Neural progenitor cell (in vitro differentiated cells): ENCODE data around the gene PLEKHA6. TPM values are rescaled to one million over a fixed set of nuclear protein-coding genes. Genes with fewer than 3 reads are reported as not detected.

ENCODE experiments used
- DNase-seq: peaks from one replicate; pipeline ENCODE4 v3.0.0-alpha.2; 2016; ENCODE audit warnings: low spot score
- H2AFZ ChIP-seq: fragments of 200-600 bp; sonication (generic); replicated peaks from 2 replicates; pipeline ENCODE4 v1.6.1; 2016; ENCODE audit warnings: antibody characterized with exemption
- H3F3A ChIP-seq: fragments of 200-600 bp; sonication (generic); 2 replicates; pipeline ENCODE4 v1.6.1; 2016; ENCODE audit warnings: antibody characterized with exemption, low read depth
- H3K27ac ChIP-seq: fragments of 200-600 bp; sonication (generic); 2 replicates; pipeline ENCODE4 v1.5.1; 2016; ENCODE audit warnings: mild to moderate bottlenecking
- H3K27me3 ChIP-seq: fragments of 200-600 bp; sonication (generic); 2 replicates; pipeline ENCODE4 v1.6.1; 2016; ENCODE audit warnings: mild to moderate bottlenecking, moderate library complexity
- H3K36me3 ChIP-seq: fragments of 200-600 bp; sonication (generic); 2 replicates; pipeline ENCODE4 v1.5.1; 2016
- H3K4me1 ChIP-seq: fragments of 200-600 bp; sonication (generic); 2 replicates; pipeline ENCODE4 v1.6.1; 2016; ENCODE audit warnings: mixed run types
- H3K4me2 ChIP-seq: fragments of 200-600 bp; sonication (generic); 2 replicates; pipeline ENCODE4 v1.6.1; 2016
- H3K4me3 ChIP-seq: fragments of 200-600 bp; sonication (generic); 2 replicates; pipeline ENCODE4 v1.5.1; 2016
- H3K79me2 ChIP-seq: fragments of 200-600 bp; sonication (generic); 2 replicates; pipeline ENCODE4 v1.6.1; 2016; ENCODE audit warnings: low read depth
- H3K9ac ChIP-seq: fragments of 200-600 bp; sonication (generic); 2 replicates; pipeline ENCODE4 v1.6.1; 2016
- H3K9me3 ChIP-seq: fragments of 200-600 bp; sonication (generic); 2 replicates; pipeline ENCODE4 v1.5.1; 2016; ENCODE audit warnings: low read depth
- H4K20me1 ChIP-seq: fragments of 200-600 bp; sonication (generic); 2 replicates; pipeline ENCODE4 v1.6.1; 2016; ENCODE audit warnings: low read depth
- H3K27ac Mint-ChIP-seq: 3 replicates; pipeline ENCODE4 v1.8.0; 2021; ENCODE audit warnings: mixed read lengths
- H3K27me3 Mint-ChIP-seq: 2 replicates; pipeline ENCODE4 v1.8.0; 2022; ENCODE audit warnings: low read depth, mild to moderate bottlenecking, inconsistent platforms, moderate library complexity, mixed read lengths; ENCODE audit not compliant: insufficient read depth
- H3K36me3 Mint-ChIP-seq: 3 replicates; pipeline ENCODE4 v1.8.0; 2021; ENCODE audit warnings: mixed read lengths
- H3K4me1 Mint-ChIP-seq: 3 replicates; pipeline ENCODE4 v1.8.0; 2021; ENCODE audit warnings: mixed read lengths
- H3K4me3 Mint-ChIP-seq: 3 replicates; pipeline ENCODE4 v1.8.0; 2021; ENCODE audit warnings: mild to moderate bottlenecking, moderate library complexity, mixed read lengths
- H3K9me3 Mint-ChIP-seq: 3 replicates; pipeline ENCODE4 v1.8.0; 2020; ENCODE audit warnings: mixed read lengths
- CTCF ChIP-seq: fragments of 200-600 bp; sonication (generic); IDR thresholded peaks from 2 replicates; pipeline ENCODE4 v1.5.1; 2017; ENCODE audit warnings: antibody characterized with exemption, mild to moderate bottlenecking
- EZH2 ChIP-seq: fragments of 200-600 bp; sonication (generic); IDR thresholded peaks from 2 replicates; pipeline ENCODE4 v1.6.1; 2017; ENCODE audit warnings: antibody characterized with exemption, mild to moderate bottlenecking, moderate library complexity
- EZH2phosphoT487 ChIP-seq: fragments of 200-600 bp; sonication (generic); IDR thresholded peaks from 2 replicates; pipeline ENCODE4 v1.6.1; 2017; ENCODE audit warnings: antibody characterized with exemption
- total RNA-seq: library from RNA; depleted of rRNA; stranded (reverse); fragments of >200 nt; gene quantifications from 2 replicates; pipeline ENCODE4 v1.2.3, GENCODE V29; 2015; ENCODE audit warnings: low replicate concordance

Gene PLEKHA6
- total RNA-seq, 1 donor from 2014 or later, result 0.58 TPM

- no peak overlapping the region for H3K27ac Mint-ChIP-seq
Measured at GRCh38 chr1:204207136-204207616, 152.6 kb downstream of the PLEKHA6 start.

GRCh38 chr1:204206121-204206520 lies 153.6 kb downstream of the PLEKHA6 start:
- Histone ChIP-seq H3K4me3 (no peak overlapping the region), H3F3A (no peaks in the 10 kb centered on the region), H4K20me1 (peaks cover 4% of the 10 kb centered on the region), H3K79me2 (no peaks in the 10 kb centered on the region), H3K27me3 (peaks cover 8% of the 10 kb centered on the region), H3K9me3 (no peaks in the 10 kb centered on the region), H3K9ac (no peak overlapping the region), H3K27ac (no peak overlapping the region), H3K4me2 (no peak overlapping the region), H2AFZ (no peak overlapping the region), H3K36me3 (no peaks in the 10 kb centered on the region), H3K4me1 (no peaks in the 10 kb centered on the region)
- DNase-seq, result no peak
- no peaks in the 10 kb centered on the region for H3K9me3 Mint-ChIP-seq
- H3K27ac Mint-ChIP-seq, result no peak overlapping the region
- peaks cover 13% of the 10 kb centered on the region for H3K27me3 Mint-ChIP-seq
- H3K4me1 Mint-ChIP-seq, result no peaks in the 10 kb centered on the region
- no peak for TF ChIP-seq CTCF
- no peak for TF ChIP-seq EZH2phosphoT487
- TF ChIP-seq EZH2, result no peak
- no peaks in the 10 kb centered on the region for H3K36me3 Mint-ChIP-seq
- no peak overlapping the region for H3K4me3 Mint-ChIP-seq

More at GRCh38 chr1:204207136-204207616, 152.6 kb downstream of the PLEKHA6 start:
- no peak overlapping the region for H3K27ac ChIP-seq
- Mint-ChIP-seq H3K27me3 (peaks cover 11% of the 10 kb centered on the region), H3K9me3 (no peaks in the 10 kb centered on the region), H3K4me1 (no peaks in the 10 kb centered on the region), H3K4me3 (no peak overlapping the region), H3K36me3 (no peaks in the 10 kb centered on the region)
- no peak overlapping the region for H3K9ac ChIP-seq
- DNase-seq, result peak; percentile 83
- H2AFZ ChIP-seq, result peak overlapping the region; percentile 29
- H3K4me1 ChIP-seq, result no peaks in the 10 kb centered on the region
- no peaks in the 10 kb centered on the region for H3F3A ChIP-seq
- peaks cover 4% of the 10 kb centered on the region for H4K20me1 ChIP-seq
- H3K79me2 ChIP-seq, result no peaks in the 10 kb centered on the region
- TF ChIP-seq CTCF (peak; percentile 91), EZH2 (no peak)
- no peaks in the 10 kb centered on the region for H3K9me3 ChIP-seq
- H3K4me2 ChIP-seq, result no peak overlapping the region
- no peaks in the 10 kb centered on the region for H3K36me3 ChIP-seq
- no peak overlapping the region for H3K4me3 ChIP-seq
- peaks cover 8% of the 10 kb centered on the region for H3K27me3 ChIP-seq

- DNase-seq, result no peak
- TF ChIP-seq EZH2 (no peak), EZH2phosphoT487 (no peak), CTCF (no peak)
- Histone ChIP-seq H4K20me1 (peaks cover 4% of the 10 kb centered on the region), H3K9ac (no peak overlapping the region), H3K4me1 (no peaks in the 10 kb centered on the region), H3K27me3 (peaks cover 8% of the 10 kb centered on the region), H3K79me2 (no peaks in the 10 kb centered on the region), H3K9me3 (no peaks in the 10 kb centered on the region), H3K27ac (no peak overlapping the region), H3K4me3 (no peak overlapping the region), H3K36me3 (no peaks in the 10 kb centered on the region), H2AFZ (no peak overlapping the region), H3F3A (no peaks in the 10 kb centered on the region), H3K4me2 (no peak overlapping the region)
- H3K27ac Mint-ChIP-seq, result no peak overlapping the region
- H3K4me3 Mint-ChIP-seq, result no peak overlapping the region
- no peaks in the 10 kb centered on the region for H3K9me3 Mint-ChIP-seq
- H3K4me1 Mint-ChIP-seq, result no peaks in the 10 kb centered on the region
- peaks cover 14% of the 10 kb centered on the region for H3K27me3 Mint-ChIP-seq
- H3K36me3 Mint-ChIP-seq, result no peaks in the 10 kb centered on the region
Measured at GRCh38 chr1:204205486-204205885, 154.2 kb downstream of the PLEKHA6 start.
